ENCODE results near the gene TOR1B. TPM values are rescaled to one million over a fixed set of nuclear protein-coding genes. Genes with fewer than 3 reads are reported as not detected.

TOR1B gene
- total RNA-seq, 2 donors from 2014 or later = 10.2 to 12.3 TPM

GRCh38 chr9:129828051-129828450, 25.1 kb downstream of the TOR1B start:
- no peak for DNase-seq (ENCODE audit: low spot score)
- H3K4me1 ChIP-seq = peaks cover 0 to 3% of the 10 kb centered on the region in 2 donors
- H3K27me3 ChIP-seq = no peaks in the 10 kb centered on the region
- no peak for TF ChIP-seq CTCF (IDR thresholded peaks at IDR 0.05)
- H3K27ac ChIP-seq = no peak overlapping the region
- no peak overlapping the region for H3K4me3 ChIP-seq
- H3K36me3 ChIP-seq = peaks cover 53% of the 10 kb centered on the region
- no peaks in the 10 kb centered on the region for H3K9me3 ChIP-seq

- H3K36me3 ChIP-seq = peaks cover 58% of the 10 kb centered on the region
- no peaks in the 10 kb centered on the region for H3K9me3 ChIP-seq
- H3K27me3 ChIP-seq = no peaks in the 10 kb centered on the region
- TF ChIP-seq CTCF (IDR thresholded peaks at IDR 0.05) = no peak
- H3K4me1 ChIP-seq = peaks cover 0 to 4% of the 10 kb centered on the region in 2 donors
- DNase-seq (ENCODE audit: low spot score) = no peak
- H3K4me3 ChIP-seq = no peak overlapping the region
- H3K27ac ChIP-seq = no peak overlapping the region
Observed at GRCh38 chr9:129828969-129829368, 26.0 kb downstream of the TOR1B start.

- Histone ChIP-seq H3K4me1 (peaks cover 0 to 26% of the 10 kb centered on the region in 2 donors), H3K9me3 (no peaks in the 10 kb centered on the region), H3K36me3 (peaks cover 55% of the 10 kb centered on the region), H3K27me3 (no peaks in the 10 kb centered on the region), H3K27ac (no peak overlapping the region), H3K4me3 (no peak overlapping the region)
- DNase-seq (ENCODE audit: low spot score) = no peak
- TF ChIP-seq CTCF (IDR thresholded peaks at IDR 0.05) = no peak
Observed at GRCh38 chr9:129832982-129833381, 30.0 kb downstream of the TOR1B start.

- Histone ChIP-seq H3K27ac (peak overlapping the region; percentile 82 to 89), H3K36me3 (peaks cover 39% of the 10 kb centered on the region), H3K4me1 (peaks cover 0 to 30% of the 10 kb centered on the region in 2 donors), H3K27me3 (no peaks in the 10 kb centered on the region), H3K9me3 (no peaks in the 10 kb centered on the region), H3K4me3 (peak overlapping the region; percentile 86 to 99)
- no peak for DNase-seq (ENCODE audit: low spot score)
- no peak for TF ChIP-seq CTCF (IDR thresholded peaks at IDR 0.05)
Observed at GRCh38 chr9:129834489-129835127, 31.6 kb downstream of the TOR1B start.

- Histone ChIP-seq H3K4me3 (peak within 1 kb of the TSS; percentile 86 to 99), H3K27me3 (no peaks in the 10 kb centered on the region), H3K4me1 (peaks cover 0 to 31% of the 10 kb centered on the region in 2 donors), H3K36me3 (peaks cover 32% of the 10 kb centered on the region), H3K9me3 (no peaks in the 10 kb centered on the region), H3K27ac (peak within 1 kb of the TSS; percentile 82 to 89)
- peak; percentile 91 for DNase-seq (ENCODE audit: low spot score)
- TF ChIP-seq CTCF (IDR thresholded peaks at IDR 0.05) = no peak
Observed at GRCh38 chr9:129835128-129835859, 32.3 kb downstream of the TOR1B start, which contains the start of the genes C9orf78 and USP20. Gene C9orf78 (minus strand): TSS chr9:129835275. CDS start chr9:129835221, 54 bp downstream. Gene USP20 (plus strand): TSS chr9:129835458. CDS start chr9:129852556, 17,098 bp downstream.

Measured in right atrium auricular region (tissue), 2 donors.